H1 (cell line): Measurements from ENCODE around the gene NUS1. TPM values are rescaled to one million over a fixed set of nuclear protein-coding genes. Genes with fewer than 3 reads are reported as not detected.

Experiments
- CTBP2 ChIP-seq: IDR thresholded peaks from 2 replicates; pipeline ENCODE4 v1.7.0; 2011; ENCODE audit warnings: borderline replicate concordance, mild to moderate bottlenecking, moderate library complexity, mixed read lengths, low read length; ENCODE audit not compliant: insufficient read depth, insufficient read length
- E2F6 ChIP-seq: IDR thresholded peaks from 2 replicates; pipeline ENCODE4 v1.6.1; 2012; ENCODE audit warnings: inconsistent platforms
- KDM5A ChIP-seq: fragments of 200-600 bp; IDR thresholded peaks from 2 replicates; pipeline ENCODE4 v1.7.1; 2012; ENCODE audit warnings: mild to moderate bottlenecking, low read length, inconsistent platforms, mixed read lengths
- polyA plus RNA-seq, 7 experiments: library from polyadenylated mRNA; depleted of rRNA in 3 of 7; stranded (reverse) in 5 of 7; unstranded in 2 of 7; fragments of >200 nt in 5 of 7; fragments of 200-250 nt in 2 of 7; gene quantifications; 1 replicate in 5 of 7; 2 replicates in 1 of 7; 4 replicates in 1 of 7; pipeline versions ENCODE4 v1.2.1 to v1.2.3, GENCODE V29; 2011 to 2013; ENCODE audit warnings: missing spikeins in 2 of 7, mixed read lengths in 2 of 7
- total RNA-seq: library from RNA; stranded (reverse); fragmentation: NEBNext Ultra II Directional; extraction: Animal tissue kit (Norgen Biotek cat#: 25700); gene quantifications from 2 replicates; pipeline ENCODE4 v1.2.1, GENCODE V29; 2021

Gene NUS1
- total and polyA plus RNA-seq, 2 of the 8 experiments (the other 6 are each of a cell fraction or from before 2014, with no cell fraction given): 20.7 to 77.7 TPM

- TF ChIP-seq KDM5A (no peak), CTBP2 (no peak), E2F6 (no peak)
Observed at GRCh38 chr6:117655380-117655779, 19.9 kb upstream of the NUS1 start (continued).
